NCI-H2227 (cell line): ENCODE measurements around the gene MIF4GD.

ENCODE experiments used
- DNase-seq: peaks from one replicate; lab custom pipeline; 2025; ENCODE audit not compliant: unreplicated experiment; lab: John Stamatoyannopoulos, UW

MIF4GD gene

DNA sequence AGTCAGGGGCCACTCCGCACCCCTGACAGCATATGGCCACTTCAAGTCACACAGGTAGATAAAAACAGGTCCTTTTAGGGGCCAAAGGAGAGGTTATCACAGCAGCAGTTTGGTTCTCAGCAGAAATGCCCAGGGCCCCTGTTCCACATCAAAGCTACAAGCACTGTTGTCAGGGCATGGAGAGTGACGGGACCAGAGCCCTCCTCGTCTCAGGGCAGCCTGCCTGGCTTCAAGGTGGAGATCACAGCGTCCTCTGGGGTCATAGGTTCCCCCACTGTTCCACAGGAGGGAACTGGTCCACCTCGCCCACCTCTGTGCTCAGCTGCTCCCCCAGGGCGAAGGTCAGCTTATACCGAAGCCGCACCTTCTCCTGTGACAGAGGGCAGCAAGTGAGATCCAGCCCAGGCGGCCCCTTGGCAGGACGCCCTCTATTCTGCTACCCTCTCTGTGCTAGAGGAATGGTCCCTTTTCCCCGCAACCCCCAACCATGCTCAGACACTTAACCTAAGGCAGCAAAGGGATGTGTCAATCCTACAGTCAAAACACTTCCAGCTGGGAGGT lies 32.9 kb downstream of the MIF4GD start:
- DNase-seq: no peak

DNA sequence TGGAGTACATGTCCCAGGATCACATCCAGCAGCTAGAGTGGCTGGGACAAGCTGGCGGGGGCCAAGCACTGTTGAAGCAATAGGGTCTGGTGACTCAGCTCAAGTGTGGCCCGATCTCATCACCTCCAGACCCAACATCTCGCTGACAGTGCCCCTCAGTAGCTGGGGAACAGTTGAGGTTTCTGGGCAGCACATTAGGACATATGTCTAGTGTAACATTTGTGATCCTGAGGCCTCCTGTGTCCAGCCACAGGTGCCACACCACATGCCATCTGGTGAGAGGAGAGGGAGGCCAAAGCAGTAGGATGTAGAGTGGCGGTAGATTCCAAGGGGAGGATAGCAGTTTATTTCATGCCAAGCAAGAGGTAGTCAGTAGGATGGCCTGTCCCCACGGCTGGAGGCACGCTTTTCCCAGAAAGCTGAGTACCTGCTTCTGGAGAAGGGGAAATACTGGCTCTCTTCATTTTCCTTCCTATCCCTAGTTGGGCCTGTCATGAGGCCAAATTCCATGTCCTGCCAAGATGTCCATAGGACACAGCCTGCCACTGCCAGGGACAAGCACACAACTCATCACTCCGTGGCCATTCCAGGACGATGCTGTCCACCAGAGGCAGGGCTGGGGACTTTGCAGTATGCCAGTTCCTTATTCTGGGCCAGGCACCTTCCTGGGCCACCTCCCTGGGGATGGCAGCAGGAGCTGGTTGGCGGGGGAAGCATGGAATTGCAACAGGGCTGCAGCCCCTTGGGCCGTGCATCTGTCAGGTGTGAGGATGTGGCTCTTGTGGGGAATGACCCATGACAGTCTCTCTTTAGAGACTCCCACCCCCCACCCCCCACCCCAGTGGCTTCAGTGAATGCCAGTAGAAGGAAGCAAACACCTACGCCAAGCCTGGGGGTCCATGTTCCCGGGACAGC lies 33.7 kb downstream of the MIF4GD start:
- DNase-seq: no peak

DNA sequence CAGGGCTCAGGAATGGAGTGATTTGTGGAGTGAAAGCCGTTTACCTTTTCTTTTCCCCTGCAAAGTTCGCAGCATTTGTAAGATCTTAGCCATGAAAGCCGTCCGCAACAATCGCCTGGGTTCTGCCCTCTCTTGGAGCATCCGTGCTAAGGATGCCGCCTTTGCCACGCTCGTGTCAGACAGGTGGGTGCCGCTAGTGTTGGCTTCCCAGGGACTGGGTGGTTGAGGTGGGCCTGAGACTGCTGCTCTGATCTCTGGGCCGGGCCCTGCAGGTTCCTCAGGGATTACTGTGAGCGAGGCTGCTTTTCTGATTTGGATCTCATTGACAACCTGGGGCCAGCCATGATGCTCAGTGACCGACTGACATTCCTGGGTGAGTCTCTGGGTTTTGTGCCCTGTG lies 38.2 kb downstream of the MIF4GD start:
- DNase-seq: no peak

DNA sequence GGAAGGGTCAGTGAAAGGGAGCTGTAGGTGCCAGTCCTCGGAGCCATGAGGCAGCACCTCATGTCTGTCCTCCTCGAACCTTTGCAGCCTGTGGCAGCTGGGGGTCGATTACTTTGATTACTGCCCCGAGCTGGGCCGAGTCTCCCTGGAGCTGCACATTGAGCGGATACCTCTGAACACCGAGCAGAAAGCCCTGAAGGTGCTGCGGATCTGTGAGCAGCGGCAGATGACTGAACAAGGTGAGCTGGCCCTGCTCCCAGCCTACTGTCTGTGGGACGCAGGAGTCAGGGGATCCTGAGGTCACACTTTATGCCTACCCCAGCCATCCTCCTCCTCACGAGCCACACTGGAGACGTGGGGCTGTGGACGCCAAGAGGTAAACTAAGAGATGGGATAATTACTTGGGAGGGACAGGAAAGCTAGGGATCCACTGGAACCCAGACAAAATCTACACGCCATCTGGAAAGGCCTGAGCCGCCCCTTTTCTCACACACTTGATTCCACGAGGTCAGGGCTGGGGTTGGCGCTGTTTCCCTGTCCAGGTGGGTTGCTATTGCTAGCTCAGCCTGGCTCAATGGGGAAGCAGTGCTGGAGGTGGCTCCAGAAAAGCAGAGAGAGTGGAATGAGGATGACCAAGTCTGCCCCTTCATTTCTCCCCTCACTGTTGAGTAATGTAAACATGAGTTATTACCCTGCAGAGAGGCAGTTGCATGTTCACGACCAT lies 39.1 kb downstream of the MIF4GD start:
- no peak for DNase-seq

DNA sequence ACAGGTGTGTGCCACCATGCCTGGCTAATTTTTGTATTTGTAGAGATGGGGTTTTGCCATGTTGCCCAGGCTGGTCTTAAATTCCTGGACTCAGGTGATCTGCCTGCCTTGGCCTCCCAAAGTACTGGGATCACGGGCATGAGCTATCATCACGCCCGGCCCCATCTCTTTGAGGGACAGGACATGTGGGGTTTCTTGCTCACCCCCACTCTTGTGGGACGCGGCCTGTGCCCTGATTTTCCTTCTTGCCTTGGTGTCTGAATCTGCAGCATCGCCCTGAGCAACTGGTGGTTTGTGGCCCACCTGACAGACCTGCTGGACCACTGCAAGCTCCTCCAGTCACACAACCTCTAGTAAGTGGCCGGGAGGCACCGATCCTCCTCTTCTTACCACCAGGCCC lies 40.0 kb downstream of the MIF4GD start:
- no peak for DNase-seq

DNA sequence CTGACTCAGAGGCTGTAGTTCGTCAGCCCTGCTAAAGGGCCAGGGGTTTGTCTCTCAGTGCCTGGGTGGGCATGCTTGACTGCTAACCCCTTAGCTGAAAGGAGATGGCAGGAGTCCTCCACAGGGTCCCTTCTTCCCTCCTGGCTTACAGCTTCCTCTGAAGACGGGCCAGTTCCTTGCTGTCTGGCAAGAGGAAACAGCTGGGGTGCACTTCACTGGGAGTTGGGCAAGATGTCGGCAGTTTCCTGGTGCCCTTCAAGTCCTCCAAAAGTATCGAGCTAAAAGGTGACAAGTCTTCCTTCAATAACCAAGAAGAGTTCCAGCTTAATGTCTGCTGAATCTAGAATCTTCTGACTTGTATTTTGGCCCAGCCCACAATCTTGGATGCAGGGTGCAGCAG lies 42.2 kb downstream of the MIF4GD start:
- DNase-seq: no peak

DNA sequence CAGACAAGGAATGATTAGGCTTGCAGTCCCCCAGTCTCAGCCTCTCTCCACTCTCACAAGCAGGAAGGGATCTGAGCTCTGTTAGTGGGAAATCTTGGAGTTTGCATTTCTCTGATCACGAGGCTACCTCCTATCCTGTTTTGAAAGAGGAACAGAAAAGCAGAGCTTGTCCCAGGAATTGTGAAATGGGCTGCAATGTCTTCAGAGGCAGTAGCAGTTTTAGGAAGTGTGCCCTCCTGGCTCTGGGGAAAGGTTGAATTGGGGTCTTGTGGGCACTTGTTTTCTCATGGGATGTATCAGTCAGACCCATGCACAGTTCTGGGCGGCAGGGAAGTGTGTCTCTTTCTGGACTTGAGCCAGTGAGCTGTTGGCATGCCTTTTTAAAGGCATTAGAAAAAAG lies 42.7 kb downstream of the MIF4GD start:
- no peak for DNase-seq

DNA sequence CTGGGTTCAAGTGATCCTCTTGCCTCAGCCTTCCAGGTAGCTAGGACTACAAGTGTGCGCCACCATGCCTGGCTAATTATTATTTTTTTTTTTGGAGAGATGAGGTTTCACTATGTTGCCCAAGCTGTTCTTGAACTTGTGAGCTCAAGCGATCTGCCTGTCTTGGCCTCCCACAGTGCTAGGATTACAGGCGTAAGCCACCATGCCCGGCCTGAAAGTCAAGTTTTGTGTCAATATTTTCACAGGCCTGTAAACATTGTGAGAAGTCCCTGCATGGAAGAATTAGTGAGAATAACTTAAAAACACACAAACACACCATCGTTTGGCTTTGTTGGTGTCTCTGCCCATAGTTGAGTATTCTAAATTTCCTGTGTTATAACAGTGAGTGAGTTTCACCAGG lies 43.3 kb downstream of the MIF4GD start:
- DNase-seq: no peak

DNA sequence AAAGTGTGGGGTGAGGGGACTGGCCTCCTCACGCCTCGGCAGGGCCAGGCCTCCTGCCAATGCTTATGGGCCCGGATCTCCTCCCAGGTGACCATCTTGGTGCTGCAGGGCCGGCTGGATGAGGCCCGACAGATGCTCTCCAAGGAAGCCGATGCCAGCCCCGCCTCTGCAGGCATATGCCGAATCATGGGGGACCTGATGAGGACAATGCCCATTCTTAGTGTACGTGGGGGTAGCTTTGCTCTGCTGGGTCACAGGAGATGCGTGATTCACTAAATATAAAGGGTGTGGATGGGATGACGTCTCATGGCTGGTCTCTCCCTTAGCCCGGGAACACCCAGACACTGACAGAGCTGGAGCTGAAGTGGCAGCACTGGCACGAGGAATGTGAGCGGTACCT lies 46.0 kb downstream of the MIF4GD start:
- DNase-seq: no peak

DNA sequence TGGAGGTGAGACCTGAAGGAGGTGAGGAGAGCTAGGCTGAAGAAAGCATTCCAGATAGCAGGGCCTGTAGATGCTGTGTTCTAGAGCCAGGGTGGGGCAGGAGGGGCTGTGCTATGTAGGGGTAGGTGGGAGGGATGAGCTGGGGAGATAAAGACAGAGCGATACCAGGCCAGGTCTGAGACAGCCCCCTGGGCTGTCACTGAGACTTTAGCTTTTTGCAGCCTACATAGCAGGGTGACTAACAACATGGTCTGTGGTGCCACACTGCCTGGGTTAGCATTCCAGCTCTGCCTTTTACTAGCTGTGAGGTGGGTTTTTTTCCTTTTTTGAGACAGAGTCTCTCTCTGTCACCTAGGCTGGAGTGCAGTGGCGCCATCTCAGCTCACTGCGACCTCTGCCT lies 51.2 kb downstream of the MIF4GD start:
- no peak for DNase-seq

DNA sequence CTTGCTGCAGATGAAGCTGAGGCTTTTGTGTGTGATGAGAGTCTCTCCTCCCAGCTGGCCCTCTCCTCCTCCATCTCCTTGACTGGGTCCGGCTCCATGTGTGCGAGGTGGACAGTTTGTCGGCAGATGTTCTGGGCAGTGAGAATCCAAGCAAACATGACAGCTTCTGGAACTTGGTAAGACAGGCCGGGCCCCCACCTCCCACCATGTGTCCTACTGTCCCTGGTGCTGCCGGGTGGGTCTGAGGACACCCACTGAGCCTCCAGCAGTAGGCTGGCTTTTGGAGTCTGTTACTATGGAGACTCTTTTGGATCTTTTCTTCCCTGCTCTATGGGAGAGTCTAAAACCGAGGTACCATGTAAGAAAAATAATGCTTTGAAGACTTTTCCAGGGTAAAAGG lies 52.9 kb downstream of the MIF4GD start:
- no peak for DNase-seq
